Stimulated activated CD8-positive, alpha-beta memory T cell treated with anti-CD3 and anti-CD28 coated beads, Interleukin-15, amount 100 ng/mL, for 1 hour (primary cell): ENCODE measurements around the gene HTR2B.
"Not testable (repeated sequence)": the region's sequence is repeated elsewhere in the genome, so short reads cannot be mapped to it uniquely, and the experiment has no call there.

Experiments used
- DNase-seq: peaks from one replicate; pipeline ENCODE4 v3.0.0-alpha.2; 2020; ENCODE audit warnings: low read depth

Gene HTR2B

DNA sequence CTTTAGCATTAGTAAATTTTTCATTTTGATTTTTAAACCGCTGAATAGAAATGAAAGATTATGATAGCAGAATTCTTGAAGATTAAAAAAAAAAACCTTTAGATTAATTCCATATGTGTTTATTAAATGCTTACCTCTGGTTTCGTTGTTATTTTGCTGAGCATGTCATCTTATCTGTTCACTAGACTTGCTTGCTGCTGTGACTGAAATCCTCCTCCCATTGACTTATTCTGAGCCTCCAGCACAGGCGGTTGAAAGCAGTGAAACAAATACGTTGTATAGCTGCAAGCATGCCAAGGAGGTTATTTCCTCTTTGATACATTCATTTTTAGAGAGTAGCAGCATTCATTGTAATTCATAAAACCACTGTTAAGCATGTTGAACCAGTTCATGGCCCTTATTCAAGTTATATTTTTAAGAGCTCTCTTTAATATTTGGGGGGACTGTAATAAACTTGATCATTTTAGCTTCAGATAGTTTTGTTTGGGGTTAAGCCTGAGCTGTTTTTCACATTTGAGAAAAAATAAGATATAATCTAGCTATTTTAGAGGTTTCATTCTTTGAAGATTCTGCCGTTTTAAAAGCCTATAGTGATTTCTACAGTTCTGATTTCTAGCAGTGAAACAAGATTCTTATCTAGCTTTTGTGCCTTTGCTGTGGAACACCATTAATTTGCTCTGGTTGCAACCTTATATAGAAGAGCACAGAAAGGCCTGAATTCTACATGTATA is at the start of gene HTR2B:
HTR2B (minus strand) TSS at position 205 of the 731 bp plus-strand sequence. CDS start 1,278 bp downstream, outside the sequence.
- DNase-seq: no peak

DNA sequence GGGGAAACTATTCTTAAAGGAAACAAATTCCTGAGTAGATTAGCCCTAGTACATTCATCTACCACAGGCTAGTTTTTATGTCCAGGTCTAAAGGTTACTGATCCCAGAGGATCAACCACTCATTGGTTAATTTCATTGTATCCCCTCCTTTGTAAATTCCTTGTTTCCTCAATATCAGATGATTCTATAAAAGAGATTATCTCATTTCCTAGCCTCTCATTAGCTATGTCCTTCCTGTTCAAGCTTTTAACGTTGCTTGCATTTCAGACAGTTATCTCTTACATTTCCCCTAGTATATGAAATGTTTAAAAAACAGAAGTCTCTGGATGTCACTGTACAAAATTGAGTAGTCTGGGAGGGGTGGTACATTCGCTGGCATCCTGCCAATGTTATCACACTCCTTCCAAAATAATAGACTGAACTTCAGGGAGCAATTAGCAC is 49.4 kb upstream of the HTR2B start:
- no peak for DNase-seq

DNA sequence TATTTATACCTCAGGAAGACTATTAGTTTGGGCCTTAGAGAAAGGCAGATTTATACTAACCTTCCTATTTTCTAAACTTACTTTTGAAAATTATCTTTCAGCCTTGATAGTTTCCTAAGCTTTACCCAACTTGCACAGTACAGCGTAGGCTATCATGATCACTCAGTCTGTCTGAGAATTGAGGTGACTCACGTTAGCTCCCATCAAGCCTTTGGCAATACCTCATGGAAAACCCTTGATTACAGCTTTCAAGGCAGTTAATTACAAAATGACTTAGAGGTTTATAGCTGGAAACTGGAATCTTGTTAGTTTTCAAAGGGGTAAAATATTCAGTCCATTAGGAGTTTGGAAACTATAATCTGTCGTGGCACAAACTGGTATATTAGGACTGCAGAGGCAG is 47.2 kb upstream of the HTR2B start:
- no peak for DNase-seq

DNA sequence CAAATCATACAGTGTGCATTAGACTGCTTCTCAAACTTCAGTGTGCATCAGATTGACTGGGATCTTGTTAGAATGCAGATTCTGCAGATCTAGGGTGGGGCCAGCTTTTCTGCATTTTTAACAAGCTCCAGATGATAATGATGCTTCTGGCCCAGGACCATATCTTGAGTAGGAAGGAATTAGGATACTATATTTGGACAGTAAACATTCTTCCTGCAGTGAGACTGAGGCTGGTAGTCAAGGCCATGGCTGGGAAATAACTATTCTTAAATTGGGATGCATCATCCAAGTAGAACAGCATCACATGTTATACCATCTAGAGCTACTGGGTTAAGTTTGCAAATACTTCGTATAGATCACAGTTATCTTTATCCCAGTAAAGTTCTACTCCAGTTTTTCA is 45.2 kb upstream of the HTR2B start:
- DNase-seq: no peak

DNA sequence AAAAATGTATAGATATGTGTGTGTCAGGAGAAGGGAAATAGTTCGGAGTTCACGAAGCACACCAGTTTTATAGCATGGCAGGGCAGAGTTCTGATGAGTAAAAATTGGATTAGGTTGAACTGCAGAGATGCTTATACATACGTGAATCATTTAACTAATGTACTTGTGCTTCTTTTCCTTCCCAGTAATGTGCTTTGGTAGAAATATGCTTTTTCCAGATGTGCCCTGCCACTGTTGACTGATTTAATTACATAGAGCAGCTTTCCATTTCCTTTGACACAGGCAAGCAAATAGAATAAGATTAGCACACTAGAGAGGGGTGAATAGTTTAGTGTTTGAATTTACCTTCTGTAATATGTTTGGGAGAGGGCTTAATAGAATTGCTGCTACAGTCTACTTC is 44.6 kb upstream of the HTR2B start:
- DNase-seq: no peak

DNA sequence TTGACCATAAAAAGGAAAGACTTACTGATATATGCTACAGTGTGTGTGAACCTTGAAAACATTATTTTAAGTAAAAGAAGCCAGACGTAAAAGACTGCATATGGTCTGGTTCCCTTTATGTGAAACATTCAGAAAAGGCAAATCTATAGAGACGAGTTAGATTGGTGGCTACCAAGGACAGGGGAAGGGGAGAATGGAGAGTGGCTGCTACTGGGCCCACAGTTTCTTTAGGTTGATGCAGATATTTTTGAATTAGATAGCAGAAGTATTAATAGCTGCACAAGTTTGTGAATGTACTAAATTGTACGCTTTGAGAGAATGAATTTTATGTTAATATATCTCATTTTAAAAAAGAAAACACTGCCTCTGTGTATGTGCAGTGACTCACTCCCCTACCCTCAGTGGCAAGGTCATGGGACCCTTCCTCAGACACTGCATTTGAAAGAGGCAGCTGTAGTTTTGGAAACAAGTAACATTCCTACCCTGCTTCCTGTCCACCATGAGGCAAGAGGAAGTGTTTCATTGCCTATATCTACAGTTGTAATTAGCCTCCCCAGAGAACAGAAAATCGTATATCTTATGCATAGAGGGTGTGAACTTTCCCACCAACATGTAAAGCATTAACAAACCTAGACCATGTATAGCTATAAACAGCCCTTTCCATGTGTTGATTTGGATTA is 43.8 kb upstream of the HTR2B start:
- no peak for DNase-seq

DNA sequence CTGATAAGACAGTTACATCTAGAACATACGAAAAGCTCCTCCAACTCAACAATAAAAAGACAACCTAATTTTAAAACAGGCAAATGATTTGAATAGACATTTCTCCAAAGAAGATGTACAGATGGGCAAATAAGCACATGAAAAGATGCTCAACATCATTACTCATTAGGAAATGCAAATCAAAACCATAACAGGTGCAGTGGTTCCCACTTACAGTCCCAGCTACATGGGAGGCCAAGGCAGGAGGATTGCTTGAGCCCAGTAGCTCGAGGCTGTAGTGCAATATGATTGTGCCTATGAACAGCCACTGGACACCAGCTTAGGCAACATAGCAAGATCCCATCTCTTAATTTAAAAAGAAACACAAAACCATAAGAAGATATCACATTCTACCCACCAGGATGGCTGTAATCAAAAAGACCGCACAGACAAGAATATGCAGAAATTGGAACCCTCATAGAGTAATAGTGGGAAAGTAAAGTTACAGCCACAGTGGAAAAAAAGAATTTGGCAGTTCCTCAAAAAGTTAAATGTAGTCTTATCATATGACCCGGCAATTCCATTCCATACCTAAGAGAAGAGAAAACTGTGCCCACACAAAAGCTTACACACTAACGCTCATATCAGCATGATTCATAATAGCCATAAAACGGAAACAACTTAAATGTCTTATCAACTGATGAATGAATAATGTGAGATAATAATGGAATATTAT is 43.1 kb upstream of the HTR2B start:
- no peak for DNase-seq

DNA sequence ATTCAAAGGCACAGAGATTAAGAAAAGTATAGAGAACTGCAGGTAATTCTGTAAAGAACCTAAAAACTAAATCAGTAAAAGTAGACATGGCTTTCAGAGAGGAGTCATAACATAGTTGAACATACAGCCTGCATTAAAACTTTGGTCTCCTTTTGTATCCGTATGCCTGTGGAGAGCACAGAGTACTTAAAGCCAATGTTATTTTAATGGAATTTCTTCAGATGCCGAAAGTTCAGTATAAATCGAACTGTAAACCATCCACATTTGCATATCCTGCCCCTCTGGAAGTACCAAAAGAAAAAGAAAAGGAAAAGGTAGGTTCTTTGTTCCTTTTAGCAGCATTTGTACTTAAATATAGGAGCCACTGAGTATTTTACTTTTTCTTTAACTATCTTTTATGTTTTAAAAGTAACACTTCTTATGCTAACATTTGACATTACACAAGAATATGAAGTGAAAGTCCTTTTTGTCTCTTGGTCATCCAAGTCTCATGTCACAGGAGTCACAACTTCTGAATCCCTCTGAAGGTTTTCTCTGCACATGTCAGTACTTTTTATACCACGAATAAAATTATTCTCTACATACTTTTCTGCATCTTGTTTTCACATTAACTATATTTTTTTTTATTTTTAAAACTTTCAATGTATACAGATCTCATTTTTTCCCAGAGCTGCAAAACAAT is 38.7 kb upstream of the HTR2B start:
- no peak for DNase-seq

DNA sequence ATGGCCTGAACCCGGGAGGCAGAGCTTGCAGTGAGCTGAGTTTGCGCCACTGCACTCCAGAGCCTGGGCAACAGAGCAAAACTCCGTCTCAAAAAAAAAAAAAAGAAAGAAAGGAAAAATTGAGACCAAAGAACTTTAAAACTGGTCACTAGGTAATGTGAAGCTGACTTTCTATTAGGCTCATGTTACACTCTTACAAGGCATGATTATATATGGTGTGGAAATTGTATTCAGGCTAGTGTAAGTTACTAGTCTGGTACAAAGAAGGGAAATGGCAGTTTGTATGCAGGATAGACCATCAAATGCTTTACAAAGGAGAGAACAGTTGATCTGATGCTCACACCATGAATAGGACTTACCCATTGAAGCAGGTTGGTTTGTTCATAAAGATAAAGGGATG is 38.2 kb upstream of the HTR2B start:
- DNase-seq: no peak

DNA sequence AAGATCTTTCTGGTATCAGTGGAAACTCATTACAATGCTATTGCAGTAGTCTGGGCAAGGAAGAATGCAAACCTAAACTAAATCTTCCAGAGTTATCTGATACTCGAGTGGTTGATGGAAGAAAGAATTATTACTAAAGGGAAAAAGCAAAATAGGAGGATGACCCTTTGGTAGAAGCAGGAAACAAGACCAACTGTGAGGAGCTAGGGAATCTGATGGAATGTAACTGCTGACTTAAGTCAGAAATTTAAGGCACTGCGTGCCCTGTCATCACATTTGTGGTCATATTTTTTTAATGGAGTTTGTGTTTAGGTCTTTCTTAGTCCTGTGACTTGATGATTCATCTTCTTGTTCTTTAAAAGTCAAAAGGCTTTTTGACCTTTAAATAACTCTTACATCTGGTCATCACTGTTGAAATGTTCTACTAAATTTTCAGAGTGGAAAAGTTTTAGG is 37.1 kb upstream of the HTR2B start:
- DNase-seq: no peak

DNA sequence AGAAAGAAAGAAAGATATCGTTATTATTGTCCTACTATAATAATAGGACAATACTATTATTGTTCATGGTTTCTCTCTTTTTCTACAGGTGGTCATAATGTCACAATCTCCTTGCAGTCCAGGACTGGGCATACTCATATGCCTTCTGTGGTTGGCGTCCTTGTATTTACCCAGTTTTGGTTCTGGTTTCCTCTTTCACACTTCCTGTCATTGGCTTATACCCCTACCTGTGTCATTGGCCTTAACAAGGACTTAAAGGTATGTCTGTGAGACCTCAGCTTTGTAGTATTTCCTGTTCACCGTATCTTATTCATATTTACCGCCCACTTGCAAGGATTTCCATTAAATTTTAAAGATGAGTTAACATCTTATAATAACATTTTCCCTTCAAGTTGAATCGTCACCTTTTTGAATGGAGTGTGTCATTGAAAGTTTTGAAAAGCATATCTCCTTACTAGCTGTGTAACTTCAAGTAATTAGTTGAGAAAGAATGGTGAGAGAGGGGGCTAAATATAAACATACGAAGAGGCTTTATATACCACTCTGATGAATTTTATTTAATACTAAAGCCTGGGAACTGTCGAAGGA is 36.5 kb upstream of the HTR2B start:
- DNase-seq: no peak

DNA sequence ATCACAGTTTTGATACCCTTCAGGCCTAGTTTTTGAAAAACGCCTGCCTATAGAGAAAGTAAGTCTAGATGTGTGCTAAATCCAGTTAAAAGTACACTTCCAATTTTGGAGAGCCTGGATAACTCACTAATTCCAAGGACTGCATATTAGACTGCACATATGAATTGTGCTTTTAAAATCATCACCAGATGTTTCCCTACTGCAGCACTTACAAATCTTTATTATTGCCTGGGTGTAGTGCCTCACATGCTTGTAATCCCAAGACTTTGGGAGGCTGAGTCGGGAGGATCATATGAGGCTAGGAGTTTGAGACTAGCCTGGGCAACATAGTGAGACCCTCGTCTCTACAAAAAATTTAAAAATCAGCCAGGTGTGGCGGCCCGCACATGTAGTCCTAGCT is 35.9 kb upstream of the HTR2B start:
- no peak for DNase-seq

DNA sequence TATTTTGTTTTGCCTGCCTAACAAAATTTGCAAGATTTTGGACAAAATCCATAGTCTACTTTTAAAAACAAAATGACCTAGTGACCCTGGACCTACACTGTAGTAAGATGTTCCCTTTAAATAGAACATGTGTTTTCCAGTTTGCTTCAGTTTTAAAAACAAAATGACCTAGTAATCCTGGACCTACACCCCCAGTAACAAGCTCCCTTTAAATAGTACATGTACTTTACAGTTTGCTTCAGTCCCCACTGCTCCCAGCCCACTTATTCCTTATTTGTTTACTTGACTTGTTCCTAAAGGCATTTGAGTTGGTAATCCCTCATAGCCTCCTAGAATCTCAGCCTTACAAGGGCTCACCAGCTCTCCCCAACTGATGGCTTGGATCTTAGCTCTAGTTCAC is 34.5 kb upstream of the HTR2B start:
- DNase-seq: no peak

DNA sequence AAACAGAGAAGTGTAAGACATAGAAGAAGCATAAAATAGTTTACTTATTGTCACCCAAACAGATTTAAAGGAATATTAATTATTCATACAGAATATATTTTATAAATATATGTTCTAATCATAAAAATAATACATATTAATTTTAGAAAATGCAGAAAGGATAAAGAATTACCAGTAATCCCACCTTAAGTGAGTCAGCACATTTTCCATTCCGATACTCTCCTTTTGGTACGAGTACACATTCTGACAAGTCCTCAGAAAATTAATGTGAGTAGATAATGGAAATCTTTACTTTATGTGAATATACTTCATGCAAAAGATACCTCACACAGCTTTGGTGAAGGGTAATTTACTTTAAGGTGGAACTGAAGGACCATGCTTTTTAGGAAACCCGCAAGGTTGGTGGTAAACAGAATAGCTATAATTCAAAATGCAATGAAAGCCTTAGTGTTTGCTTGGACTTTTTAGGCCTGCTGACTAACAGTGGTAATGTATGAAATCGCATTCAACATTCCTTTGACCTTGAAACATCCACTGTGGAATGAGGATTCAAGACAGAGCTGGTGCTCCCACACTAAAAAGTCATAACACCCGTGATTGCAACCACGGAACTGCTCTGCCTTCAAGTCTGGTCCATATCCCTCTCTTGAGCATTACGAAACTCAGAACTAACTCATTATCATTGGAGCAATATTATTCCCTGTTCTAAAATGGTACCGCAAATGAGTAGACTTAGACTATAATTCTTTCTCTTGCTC is 28.1 kb upstream of the HTR2B start:
- no peak for DNase-seq

DNA sequence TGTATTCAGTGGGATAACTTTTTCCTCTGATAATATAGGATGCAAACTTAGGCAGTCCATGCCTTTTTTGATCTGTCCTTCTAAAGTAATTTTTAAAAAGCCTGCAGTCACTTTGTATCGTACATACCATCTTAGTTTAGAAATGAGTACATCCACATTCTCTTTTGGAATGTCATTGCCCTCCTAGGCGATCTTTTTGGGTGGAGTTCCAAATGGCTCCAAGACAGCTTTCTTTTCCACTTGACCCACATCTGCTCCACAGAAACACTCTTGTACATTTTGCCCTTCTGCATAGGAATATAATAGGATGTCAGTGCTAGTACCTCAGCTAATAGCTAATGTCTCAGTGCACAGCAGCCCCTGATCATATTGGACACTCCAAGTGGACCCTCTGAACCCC is 21.8 kb upstream of the HTR2B start:
- DNase-seq: no peak

DNA sequence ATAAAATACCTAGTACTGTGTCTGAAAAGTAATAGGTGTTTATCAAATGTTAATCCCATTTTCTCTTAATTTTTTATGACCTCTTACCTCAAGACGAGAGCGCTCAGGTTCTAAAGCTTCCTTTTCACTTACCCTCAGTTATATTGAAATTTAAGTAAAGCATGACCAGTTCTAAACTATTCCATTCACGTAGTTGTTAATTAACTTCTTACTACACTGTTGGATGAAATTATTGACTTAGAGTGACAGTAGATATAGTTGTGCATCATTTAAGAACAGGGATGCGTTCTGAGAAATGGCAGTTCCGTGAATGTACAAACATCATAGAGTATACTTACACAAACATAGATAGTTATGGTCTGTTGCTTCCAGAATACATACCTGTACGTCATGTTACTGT is 20.1 kb upstream of the HTR2B start:
- DNase-seq: no peak

DNA sequence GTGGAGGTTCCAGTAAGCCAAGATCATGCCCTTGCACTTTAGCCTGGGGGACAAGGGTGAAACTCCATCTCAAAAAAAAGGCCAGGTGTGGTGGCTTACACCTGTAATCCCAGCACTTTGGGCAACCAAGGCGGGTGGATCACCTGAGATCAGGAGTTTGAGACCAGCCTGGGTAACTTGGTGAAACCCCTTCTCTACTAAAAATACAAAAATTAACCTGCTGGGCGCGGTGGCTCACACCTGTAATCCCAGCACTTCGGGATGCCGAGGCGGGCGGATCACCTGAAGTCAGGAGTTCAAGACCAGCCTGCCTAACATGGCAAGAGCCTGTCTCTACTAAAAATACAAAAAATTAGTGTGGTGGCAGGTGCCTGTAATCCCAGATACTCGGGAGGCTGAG is 16.0 kb upstream of the HTR2B start:
- not testable (repeated sequence) for DNase-seq

DNA sequence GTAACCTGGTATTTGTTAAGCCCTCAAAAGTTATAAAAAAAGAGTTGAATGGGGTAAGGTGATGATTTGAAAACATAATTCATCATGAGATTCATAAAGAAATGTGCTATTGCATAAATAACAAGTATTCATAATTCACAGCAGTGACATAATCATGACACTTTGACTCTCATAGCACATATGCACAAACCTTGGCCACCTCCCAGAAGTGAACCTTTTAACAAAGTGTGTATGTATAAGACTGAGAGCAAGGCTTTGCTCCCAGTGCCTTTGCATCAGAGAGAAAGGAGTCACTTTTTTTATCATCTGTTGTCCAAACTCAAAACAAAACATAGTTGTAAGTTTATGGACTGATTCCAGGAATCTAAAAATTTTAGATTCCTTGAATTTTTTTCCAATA is 15.0 kb upstream of the HTR2B start:
- DNase-seq: no peak

DNA sequence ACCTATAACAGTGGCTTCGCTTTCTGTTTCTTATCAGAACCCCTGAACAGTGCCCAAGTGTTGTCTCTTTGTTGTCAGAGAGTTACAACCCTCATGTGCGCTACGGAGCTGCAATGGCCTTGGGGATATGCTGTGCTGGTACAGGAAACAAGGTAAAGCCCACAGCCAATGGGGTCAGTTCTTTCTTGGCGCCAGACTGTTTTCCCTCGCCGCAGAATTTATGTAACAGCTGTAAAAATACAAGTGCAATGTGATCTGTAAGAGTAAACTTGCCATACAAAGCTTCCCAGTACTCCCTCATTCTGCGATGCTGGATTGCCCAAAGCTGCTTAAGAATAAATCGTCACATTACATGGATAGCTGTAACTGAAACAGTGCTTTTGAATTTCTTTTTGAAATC is 13.9 kb upstream of the HTR2B start:
- no peak for DNase-seq

DNA sequence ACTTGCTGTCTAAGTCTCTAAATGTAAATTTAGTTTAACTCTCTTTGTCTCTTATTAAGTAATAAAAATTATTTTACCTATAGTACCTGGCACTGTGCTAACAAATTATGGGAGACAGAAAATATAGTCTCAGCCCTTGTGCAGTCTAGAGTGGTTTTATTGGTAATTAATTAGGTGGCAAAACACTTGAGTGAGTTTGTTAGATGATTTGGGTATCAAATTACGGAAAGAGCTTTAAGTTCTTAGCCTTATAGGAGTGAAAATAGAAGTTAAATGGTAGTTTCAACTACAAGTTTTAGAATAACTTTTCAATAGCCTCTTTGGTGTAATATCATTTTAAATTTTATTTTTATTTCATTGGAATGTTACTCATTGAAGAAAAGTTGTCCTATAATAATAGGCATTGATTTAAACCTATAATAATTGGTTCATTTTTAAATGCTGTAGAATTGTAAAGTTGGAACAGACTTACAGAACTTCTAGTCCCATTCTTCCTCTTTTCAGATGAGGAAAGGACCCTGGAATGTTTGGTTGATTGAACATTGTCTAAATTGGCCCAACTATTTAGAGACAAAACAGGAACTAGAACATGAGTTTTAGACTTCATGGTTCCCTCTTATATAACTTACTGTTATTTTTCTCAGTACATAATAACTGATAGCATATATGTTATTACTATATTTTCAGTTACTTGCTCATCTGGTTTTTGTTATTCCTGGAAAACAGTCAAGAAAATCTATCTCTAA is 10.2 kb upstream of the HTR2B start:
- no peak for DNase-seq
